DMS53 (cell line): ENCODE results near the gene WFDC13.
"Not testable (repeated sequence)": the region's sequence is repeated elsewhere in the genome, so short reads cannot be mapped to it uniquely, and the experiment has no call there.

Source experiments
- DNase-seq: peaks from one replicate; lab custom pipeline; 2025; lab: John Stamatoyannopoulos, UW

The WFDC13 gene

GRCh38 chr20:45701873-45702272 is at the start of gene WFDC13:
TSS of gene WFDC13 (plus strand) at chr20:45702038. CDS start at chr20:45702124, 86 bp downstream.
- no peak for DNase-seq

- DNase-seq, result not testable (repeated sequence)
Measured at GRCh38 chr20:45657038-45657437, 44.8 kb upstream of the WFDC13 start.

GRCh38 chr20:45670139-45670538 is 31.7 kb upstream of the WFDC13 start, which contains the start of gene WFDC11:
TSS of gene WFDC11 (minus strand) at chr20:45670239. CDS start at chr20:45650600, 19,639 bp downstream.
- DNase-seq, result no peak

- DNase-seq, result no peak
Measured at GRCh38 chr20:45672765-45673164, 29.1 kb upstream of the WFDC13 start.

- DNase-seq, result no peak
Measured at GRCh38 chr20:45679650-45680049, 22.2 kb upstream of the WFDC13 start.

- DNase-seq, result peak; percentile 51
Measured at GRCh38 chr20:45685896-45686295, 15.9 kb upstream of the WFDC13 start.

- not testable (repeated sequence) for DNase-seq
Measured at GRCh38 chr20:45693346-45693745, 8.5 kb upstream of the WFDC13 start.

- no peak for DNase-seq
Measured at GRCh38 chr20:45695496-45695895, 6.3 kb upstream of the WFDC13 start.

- DNase-seq, result no peak
Measured at GRCh38 chr20:45701104-45701503, 734 bp upstream of the WFDC13 start.

GRCh38 chr20:45704969-45705637 is 3.3 kb downstream of the WFDC13 start, which contains the start of gene WFDC10B:
TSS of gene WFDC10B (minus strand) at chr20:45705019. CDS start at chr20:45685992, 19,027 bp downstream.
- no peak for DNase-seq

- DNase-seq, result not testable (repeated sequence)
Measured at GRCh38 chr20:45716141-45716688, 14.4 kb downstream of the WFDC13 start.

- no peak for DNase-seq
Measured at GRCh38 chr20:45722047-45722446, 20.2 kb downstream of the WFDC13 start, which contains the start of gene SPINT4. TSS of gene SPINT4 (plus strand) at chr20:45722347. CDS start at chr20:45722368, 21 bp downstream.

- DNase-seq, result no peak
Measured at GRCh38 chr20:45725134-45725533, 23.3 kb downstream of the WFDC13 start.

GRCh38 chr20:45727044-45727443 is 25.2 kb downstream of the WFDC13 start:
- DNase-seq, result no peak

GRCh38 chr20:45732199-45732598 is 30.4 kb downstream of the WFDC13 start:
- no peak for DNase-seq

GRCh38 chr20:45735552-45735951 is 33.7 kb downstream of the WFDC13 start:
- DNase-seq, result no peak

GRCh38 chr20:45735988-45736387 is 34.1 kb downstream of the WFDC13 start:
- DNase-seq, result no peak

- DNase-seq, result no peak
Measured at GRCh38 chr20:45742596-45742995, 40.8 kb downstream of the WFDC13 start.

GRCh38 chr20:45745015-45745414 is 43.2 kb downstream of the WFDC13 start:
- no peak for DNase-seq

GRCh38 chr20:45751721-45752120 is 49.9 kb downstream of the WFDC13 start:
- DNase-seq, result no peak

- no peak for DNase-seq
Measured at GRCh38 chr20:45752746-45753145, 50.9 kb downstream of the WFDC13 start.

- DNase-seq, result peak; percentile 34
Measured at GRCh38 chr20:45758096-45758495, 56.3 kb downstream of the WFDC13 start.
